Transverse colon (tissue), 4 donors: ENCODE data around the gene ZC3H7A. TPM values are rescaled to one million over a fixed set of nuclear protein-coding genes. Genes with fewer than 3 reads are reported as not detected.
A peak's percentile ranks its signal among the peaks of the same experiment; 100 is the strongest.

Experiments used
- DNase-seq: peaks from one replicate; pipeline ENCODE4 v3.0.0-alpha.2; 2019
- H3K27ac ChIP-seq, 4 donors: fragments of 200-600 bp; sonication (generic); 2 replicates each; pipeline ENCODE4 v1.5.1; 2016 to 2018; ENCODE audit warnings: inconsistent platforms in 4 of 4
- H3K27me3 ChIP-seq: fragments of 200-600 bp; sonication (generic); 2 replicates; pipeline ENCODE4 v1.5.1; 2017; ENCODE audit warnings: inconsistent platforms
- H3K36me3 ChIP-seq, 4 donors: fragments of 200-600 bp; sonication (generic); 2 replicates each; pipeline ENCODE4 v1.5.1; 2017 to 2019; ENCODE audit warnings: inconsistent platforms in 4 of 4
- H3K4me1 ChIP-seq, 4 donors: fragments of 200-600 bp; sonication (generic); 2 replicates each; pipeline ENCODE4 v1.5.1; 2017 to 2020; ENCODE audit warnings: inconsistent platforms in 4 of 4
- H3K4me3 ChIP-seq, 4 donors: fragments of 200-600 bp; sonication (generic); 1 replicate in 1 of 4; 2 replicates in 3 of 4; pipeline versions ENCODE4 v1.5.1 to v1.6.1; 2017 to 2019; ENCODE audit warnings: inconsistent platforms in 4 of 4
- H3K9me3 ChIP-seq, 2 donors: fragments of 200-600 bp; sonication (generic); 2 replicates each; pipeline ENCODE4 v1.5.1; 2017 to 2019; ENCODE audit warnings: inconsistent platforms in 2 of 2
- EP300 ChIP-seq: sonication (generic); formaldehyde crosslinking; IDR thresholded peaks from one replicate; pipeline ENCODE4 v1.6.1; 2017; ENCODE audit warnings: antibody characterized with exemption, low read depth
- POLR2A ChIP-seq: fragments of 450-650 bp; IDR thresholded peaks from one replicate; pipeline ENCODE4 v1.6.1; 2016; ENCODE audit warnings: antibody characterized with exemption, mild to moderate bottlenecking, moderate library complexity
- POLR2AphosphoS5 ChIP-seq, 3 donors: sonication (generic); formaldehyde crosslinking; IDR thresholded peaks; one replicate each; pipeline ENCODE4 v1.6.1; 2016; ENCODE audit warnings: antibody characterized with exemption in 3 of 3
- WGBS, 2 donors: methylation state at CpG; one replicate each; pipeline ENCODE4 v1.1.5; 2018; ENCODE audit warnings: low coverage in 1 of 2; 5-methylcytosine and 5-hydroxymethylcytosine counted together
- in situ Hi-C, 4 donors: fragments of 200-750 bp; cut with MboI; loops; one replicate each; pipeline versions ENCODE4 v1.15.0 to v1.15.1; 2017; ENCODE audit warnings: low sequenced_read_pairs in 3 of 4, low pct_ligation_motif_present in 1 of 4, low pct_unique_long_range_greater_than_20kb in 1 of 4
- intact Hi-C: fragments of 100-400 bp; cut with DNase I; formaldehyde crosslinking; loops from one replicate; pipeline ENCODE4 v1.15.1; 2023; ENCODE audit warnings: low total_unique reads
- total RNA-seq, 4 donors: library from RNA; depleted of rRNA; stranded (reverse); fragments of >200 nt; gene quantifications; one replicate each; pipeline ENCODE4 v1.1.0, GENCODE V29; 2016
- TF ChIP-seq, protein P1 (sequence below), 5 experiments: fragments of 200-600 bp in 3 of 5; fragments of 450-650 bp in 2 of 5; sonication (generic) in 3 of 5; IDR thresholded peaks; 1 replicate in 2 of 5; 2 replicates in 3 of 5; pipeline ENCODE4 v1.5.1; 2016 to 2017; ENCODE audit warnings: antibody characterized with exemption in 5 of 5, inconsistent platforms in 3 of 5, mild to moderate bottlenecking in 2 of 5, moderate library complexity in 1 of 5

Gene ZC3H7A
- total RNA-seq, 4 donors from 2014 or later, result 38.1 to 92.0 (median 63.3) TPM

DNA sequence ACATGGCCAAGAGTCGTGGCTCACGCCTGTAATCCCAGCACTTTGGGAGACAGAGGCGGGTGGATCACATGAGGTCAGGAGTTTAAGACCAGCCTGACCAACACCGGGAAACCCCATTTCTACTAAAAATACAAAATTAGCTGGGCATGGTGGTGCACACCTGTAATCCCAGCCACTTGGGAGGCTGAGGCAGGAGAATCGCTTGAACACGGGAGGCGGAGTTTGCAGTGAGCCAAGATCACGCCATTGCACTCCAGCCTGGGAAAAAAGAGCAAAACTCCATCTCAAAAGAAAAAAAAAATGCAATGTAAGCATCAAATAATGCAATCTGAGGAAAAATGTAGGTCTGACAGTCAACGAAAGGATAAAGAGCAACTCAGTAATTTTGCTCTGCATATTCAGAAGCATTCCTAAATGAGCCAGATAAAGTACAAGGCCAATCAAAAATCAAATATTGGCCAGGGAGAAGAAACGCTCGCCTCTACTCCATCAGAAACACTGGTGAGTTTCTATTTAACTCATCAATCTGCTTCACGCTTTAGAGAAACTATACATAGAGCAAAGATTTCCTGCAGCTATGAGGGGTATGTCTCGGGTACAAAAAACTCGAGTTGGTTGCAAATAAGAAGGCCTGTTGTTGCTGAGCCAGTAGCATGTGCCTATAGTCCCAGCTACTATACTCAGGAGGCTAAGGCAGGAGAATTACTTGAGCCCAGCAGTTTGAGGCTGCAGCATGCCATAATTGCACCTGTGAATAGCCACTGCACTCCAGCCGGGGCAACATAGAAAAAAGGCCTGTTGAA, 58.1 kb downstream of the ZC3H7A start:
- peak; percentile 5 for DNase-seq
- peak overlapping the region in 1 of 4 donors; percentile 2 for H3K27ac ChIP-seq
- H3K9me3 ChIP-seq, result no peaks in the 10 kb centered on the region
- intact Hi-C loops (no loop called here), in situ Hi-C loops (no loop called here)
- H3K4me3 ChIP-seq, result no peak overlapping the region
- WGBS, 2 donors, result 84 to 97% methylated on average over 5 to 15 of the region's 15 CpGs
- H3K36me3 ChIP-seq, result peaks cover 0 to 21% (median 10%) of the 10 kb centered on the region in 4 donors
- H3K4me1 ChIP-seq, result peaks cover 11 to 59% (median 40%) of the 10 kb centered on the region in 4 donors
- no peaks in the 10 kb centered on the region for H3K27me3 ChIP-seq
- TF ChIP-seq EP300 (no peak), POLR2AphosphoS5 (IDR thresholded peaks at IDR 0.05) (no peak), POLR2A (no peak)
- TF ChIP-seq, protein P1, sequence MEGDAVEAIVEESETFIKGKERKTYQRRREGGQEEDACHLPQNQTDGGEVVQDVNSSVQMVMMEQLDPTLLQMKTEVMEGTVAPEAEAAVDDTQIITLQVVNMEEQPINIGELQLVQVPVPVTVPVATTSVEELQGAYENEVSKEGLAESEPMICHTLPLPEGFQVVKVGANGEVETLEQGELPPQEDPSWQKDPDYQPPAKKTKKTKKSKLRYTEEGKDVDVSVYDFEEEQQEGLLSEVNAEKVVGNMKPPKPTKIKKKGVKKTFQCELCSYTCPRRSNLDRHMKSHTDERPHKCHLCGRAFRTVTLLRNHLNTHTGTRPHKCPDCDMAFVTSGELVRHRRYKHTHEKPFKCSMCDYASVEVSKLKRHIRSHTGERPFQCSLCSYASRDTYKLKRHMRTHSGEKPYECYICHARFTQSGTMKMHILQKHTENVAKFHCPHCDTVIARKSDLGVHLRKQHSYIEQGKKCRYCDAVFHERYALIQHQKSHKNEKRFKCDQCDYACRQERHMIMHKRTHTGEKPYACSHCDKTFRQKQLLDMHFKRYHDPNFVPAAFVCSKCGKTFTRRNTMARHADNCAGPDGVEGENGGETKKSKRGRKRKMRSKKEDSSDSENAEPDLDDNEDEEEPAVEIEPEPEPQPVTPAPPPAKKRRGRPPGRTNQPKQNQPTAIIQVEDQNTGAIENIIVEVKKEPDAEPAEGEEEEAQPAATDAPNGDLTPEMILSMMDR (IDR thresholded peaks at IDR 0.05), result no peak

DNA sequence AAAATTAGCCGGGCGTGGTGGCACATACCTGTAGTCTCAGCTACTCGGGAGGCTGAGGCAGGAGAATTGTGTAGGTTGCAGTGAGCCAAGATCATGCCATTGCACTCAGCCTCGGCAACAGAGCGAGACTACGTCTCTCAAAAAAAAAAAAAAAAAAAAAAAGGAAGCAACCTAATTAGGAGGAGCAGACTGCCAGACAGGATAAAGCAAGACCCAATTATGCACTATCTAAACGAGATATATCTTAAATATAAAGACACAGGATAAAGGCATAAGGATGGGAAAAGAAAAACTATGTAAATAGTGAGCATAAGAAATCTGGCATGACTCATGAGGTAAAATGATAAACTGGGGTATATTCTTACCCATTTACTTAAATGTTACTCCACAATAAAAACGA, 59.3 kb downstream of the ZC3H7A start:
- DNase-seq, result no peak
- intact Hi-C loops, result no loop called here
- Histone ChIP-seq H3K27me3 (no peaks in the 10 kb centered on the region), H3K4me1 (peaks cover 11 to 55% (median 32%) of the 10 kb centered on the region in 4 donors), H3K9me3 (no peaks in the 10 kb centered on the region), H3K27ac (no peak overlapping the region), H3K4me3 (no peak overlapping the region), H3K36me3 (peaks cover 0 to 31% (median 13%) of the 10 kb centered on the region in 4 donors)
- in situ Hi-C loops, result no loop called here
- TF ChIP-seq, protein P1 (IDR thresholded peaks at IDR 0.05), result no peak
- WGBS, 2 donors, result 73 to 74% methylated on average over 7 to 8 of the region's 8 CpGs

DNA sequence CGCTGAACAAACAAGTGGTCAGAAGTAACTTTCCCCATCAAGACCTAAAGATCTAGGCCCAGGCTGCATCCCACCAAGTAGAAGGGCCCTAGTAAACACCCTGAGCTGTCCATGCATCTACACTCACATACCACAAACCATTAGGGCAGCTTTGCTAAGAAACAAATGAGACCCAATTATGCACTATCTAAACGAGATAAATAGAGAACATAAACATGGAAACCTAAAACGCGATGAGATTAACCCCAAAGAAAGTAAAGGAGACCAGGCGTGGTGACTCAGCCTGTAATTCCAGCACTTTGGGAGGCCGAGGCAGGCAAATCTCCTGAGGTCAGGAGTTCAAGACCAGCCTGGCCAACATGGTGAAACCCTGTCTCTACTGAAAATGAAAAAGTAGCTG, 60.2 kb downstream of the ZC3H7A start:
- DNase-seq, result peak; percentile 4
- Histone ChIP-seq H3K9me3 (no peaks in the 10 kb centered on the region), H3K27me3 (no peaks in the 10 kb centered on the region), H3K27ac (peak overlapping the region in 1 of 4 donors; percentile 6), H3K36me3 (peaks cover 0 to 36% (median 14%) of the 10 kb centered on the region in 4 donors), H3K4me3 (no peak overlapping the region), H3K4me1 (peaks cover 11 to 59% (median 35%) of the 10 kb centered on the region in 4 donors)
- in situ Hi-C loops, result no loop called here
- WGBS, 2 donors, result 75 to 76% methylated on average over 4 to 6 of the region's 6 CpGs
- intact Hi-C loops, result no loop called here
- TF ChIP-seq POLR2AphosphoS5 (IDR thresholded peaks at IDR 0.05) (no peak), EP300 (no peak), POLR2A (no peak)
- TF ChIP-seq, protein P1 (IDR thresholded peaks at IDR 0.05), result no peak

DNA sequence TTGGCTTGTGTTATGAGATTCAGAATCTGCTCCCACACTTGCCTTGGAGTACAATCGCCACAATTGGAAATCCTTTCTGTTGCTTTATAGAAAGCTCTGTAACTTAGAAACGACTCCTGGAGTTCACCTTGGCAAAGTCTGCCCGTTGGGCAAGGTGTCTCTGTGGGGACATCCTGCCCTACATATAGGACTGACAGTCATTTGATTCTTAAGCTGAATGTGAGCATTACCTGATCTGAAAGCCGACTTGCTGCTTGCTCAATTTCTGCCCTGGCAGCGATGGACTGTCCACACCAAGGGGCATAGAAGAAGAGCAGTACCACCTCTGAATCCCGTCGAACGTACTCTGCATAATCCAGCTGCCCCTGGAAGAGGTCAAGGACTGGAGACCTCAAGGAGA, 61.3 kb downstream of the ZC3H7A start:
- in situ Hi-C loops, result no loop called here
- intact Hi-C loops, result no loop called here
- no peak for TF ChIP-seq POLR2A
- TF ChIP-seq, protein P1 (IDR thresholded peaks at IDR 0.05), result no peak
- TF ChIP-seq EP300, result no peak
- no peak for TF ChIP-seq POLR2AphosphoS5 (IDR thresholded peaks at IDR 0.05)
- 82% methylated on average over 8 of the region's 8 CpGs; no CpG with 5 or more reads in 1 of the 2 donors for WGBS, 2 donors
- Histone ChIP-seq H3K9me3 (no peaks in the 10 kb centered on the region), H3K27ac (peak overlapping the region in 2 of 4 donors; percentile 6 to 8), H3K36me3 (peaks cover 0 to 36% (median 15%) of the 10 kb centered on the region in 4 donors), H3K4me3 (no peak overlapping the region), H3K4me1 (peaks cover 9 to 52% (median 25%) of the 10 kb centered on the region in 4 donors), H3K27me3 (no peaks in the 10 kb centered on the region)
- DNase-seq, result no peak
